Activated T-cell treated with anti-CD3 and anti-CD28 coated beads, Interleukin-2, amount 50 U/mL, for 24 hours (primary cell): Measurements from ENCODE around the gene MCCD1.
A peak's percentile ranks its signal among the peaks of the same experiment; 100 is the strongest.

ENCODE experiments used
- DNase-seq: peaks from one replicate; pipeline ENCODE4 v3.0.0-alpha.2; 2020
- H3K27ac Mint-ChIP-seq: 2 replicates; pipeline ENCODE4 v1.8.0; 2020; ENCODE audit warnings: mild to moderate bottlenecking, mixed read lengths
- H3K27me3 Mint-ChIP-seq: 2 replicates; pipeline ENCODE4 v1.8.0; 2020; ENCODE audit warnings: mixed read lengths
- H3K36me3 Mint-ChIP-seq: 2 replicates; pipeline ENCODE4 v1.8.0; 2020; ENCODE audit warnings: low read depth, mixed read lengths
- H3K4me1 Mint-ChIP-seq: 2 replicates; pipeline ENCODE4 v1.8.0; 2020; ENCODE audit warnings: low read depth, mixed read lengths
- H3K4me3 Mint-ChIP-seq: 2 replicates; pipeline ENCODE4 v1.8.0; 2020; ENCODE audit warnings: mild to moderate bottlenecking, moderate library complexity, mixed read lengths
- H3K9me3 Mint-ChIP-seq: 2 replicates; pipeline ENCODE4 v1.8.0; 2020; ENCODE audit warnings: mixed read lengths

Gene MCCD1

DNA sequence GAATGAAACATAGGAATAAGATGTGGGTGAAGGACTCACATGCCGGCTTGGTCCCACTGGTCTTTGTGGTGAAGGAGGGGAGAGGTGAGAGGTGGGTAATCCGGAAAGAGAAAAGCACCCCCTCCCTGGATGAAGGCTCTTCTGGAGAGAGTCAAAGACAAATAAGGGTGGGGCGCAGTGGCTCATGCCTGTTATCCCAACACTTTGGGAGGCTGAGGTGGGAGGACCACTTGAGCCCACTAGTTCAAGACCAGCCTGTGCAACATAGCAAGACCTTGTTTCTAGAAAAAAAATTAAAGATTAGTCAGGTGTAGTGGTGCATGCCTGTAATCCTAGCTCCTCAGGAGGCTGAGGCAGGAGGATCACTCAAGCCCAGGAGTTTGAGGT lies 50.4 kb downstream of the MCCD1 start:
- Mint-ChIP-seq H3K4me3 (peak overlapping the region; percentile 97), H3K36me3 (peaks cover 75% of the 10 kb centered on the region), H3K27me3 (no peaks in the 10 kb centered on the region), H3K27ac (peak overlapping the region; percentile 91), H3K9me3 (no peaks in the 10 kb centered on the region), H3K4me1 (peaks cover 80% of the 10 kb centered on the region)
- DNase-seq, result peak; percentile 57
